Cardiac muscle cell (in vitro differentiated cells and primary cell): Measurements from ENCODE around the gene CPED1. TPM values are rescaled to one million over a fixed set of nuclear protein-coding genes. Genes with fewer than 3 reads are reported as not detected.

Experiments
- DNase-seq, 2 donors: peaks; one replicate each; pipeline versions ENCODE4 v3.0.0 to v3.0.0-alpha.2; 2010 to 2017; ENCODE audit warnings: low read depth in 1 of 2, low spot score in 1 of 2
- H3K27ac ChIP-seq: fragments of 200-600 bp; sonication (generic); 2 replicates; pipeline ENCODE4 v1.5.1; 2016
- H3K27me3 ChIP-seq: fragments of 200-600 bp; sonication (generic); 2 replicates; pipeline ENCODE4 v1.6.0; 2016; ENCODE audit warnings: control low read depth
- H3K36me3 ChIP-seq: fragments of 200-600 bp; sonication (generic); 2 replicates; pipeline ENCODE4 v1.5.1; 2016; ENCODE audit warnings: control low read depth
- H3K4me1 ChIP-seq: fragments of 200-600 bp; sonication (generic); 2 replicates; pipeline ENCODE4 v1.8.1; 2017; ENCODE audit warnings: low read depth, mild to moderate bottlenecking, mixed run types
- H3K4me3 ChIP-seq: fragments of 200-600 bp; sonication (generic); 2 replicates; pipeline ENCODE4 v1.5.1; 2016; ENCODE audit warnings: mild to moderate bottlenecking
- H3K9me3 ChIP-seq: fragments of 200-600 bp; sonication (generic); 2 replicates; pipeline ENCODE4 v1.5.1; 2017; ENCODE audit warnings: low read depth, mild to moderate bottlenecking, control low read depth
- polyA plus RNA-seq: library from polyadenylated mRNA; unstranded; fragments of >200 nt; fragmentation: Nextera tagmentation; extraction: Ambion mirVana; gene quantifications from 2 replicates; pipeline ENCODE4 v1.2.1, GENCODE V29; 2016
- total RNA-seq: library from RNA; depleted of rRNA; stranded (reverse); fragments of >200 nt; gene quantifications from 2 replicates; pipeline ENCODE4 v1.2.3, GENCODE V29; 2016
- TF ChIP-seq, protein P1 (sequence below): IDR thresholded peaks from 2 replicates; pipeline ENCODE4 v1.5.1; 2012; ENCODE audit warnings: low read depth, mild to moderate bottlenecking, low read length

CPED1 gene
- total and polyA plus RNA-seq, 2 experiments from 2014 or later: 0.67 to 3.2 TPM

DNA sequence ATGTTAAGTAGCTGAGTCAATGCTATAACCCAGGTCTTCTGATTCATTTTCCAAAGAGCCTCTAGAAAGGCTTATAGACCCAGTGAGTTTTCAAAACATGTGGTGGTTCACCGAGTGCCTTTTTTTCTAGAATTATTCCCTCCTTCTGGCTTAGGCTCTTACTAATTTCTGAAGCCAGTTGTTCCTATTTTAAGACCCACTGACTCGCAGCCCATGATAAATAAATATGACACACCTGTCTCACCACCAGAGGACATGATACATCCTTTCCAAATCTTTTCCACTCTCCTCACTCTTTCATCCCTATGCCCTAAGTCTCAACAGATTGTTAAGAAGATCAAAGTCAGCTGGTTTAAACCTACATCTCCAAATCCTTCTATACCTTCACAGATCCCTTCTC is 214.3 kb downstream of the CPED1 start:
- no peaks in the 10 kb centered on the region for H3K27me3 ChIP-seq
- TF ChIP-seq, protein P1, sequence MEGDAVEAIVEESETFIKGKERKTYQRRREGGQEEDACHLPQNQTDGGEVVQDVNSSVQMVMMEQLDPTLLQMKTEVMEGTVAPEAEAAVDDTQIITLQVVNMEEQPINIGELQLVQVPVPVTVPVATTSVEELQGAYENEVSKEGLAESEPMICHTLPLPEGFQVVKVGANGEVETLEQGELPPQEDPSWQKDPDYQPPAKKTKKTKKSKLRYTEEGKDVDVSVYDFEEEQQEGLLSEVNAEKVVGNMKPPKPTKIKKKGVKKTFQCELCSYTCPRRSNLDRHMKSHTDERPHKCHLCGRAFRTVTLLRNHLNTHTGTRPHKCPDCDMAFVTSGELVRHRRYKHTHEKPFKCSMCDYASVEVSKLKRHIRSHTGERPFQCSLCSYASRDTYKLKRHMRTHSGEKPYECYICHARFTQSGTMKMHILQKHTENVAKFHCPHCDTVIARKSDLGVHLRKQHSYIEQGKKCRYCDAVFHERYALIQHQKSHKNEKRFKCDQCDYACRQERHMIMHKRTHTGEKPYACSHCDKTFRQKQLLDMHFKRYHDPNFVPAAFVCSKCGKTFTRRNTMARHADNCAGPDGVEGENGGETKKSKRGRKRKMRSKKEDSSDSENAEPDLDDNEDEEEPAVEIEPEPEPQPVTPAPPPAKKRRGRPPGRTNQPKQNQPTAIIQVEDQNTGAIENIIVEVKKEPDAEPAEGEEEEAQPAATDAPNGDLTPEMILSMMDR: no peak
- H3K4me1 ChIP-seq: no peaks in the 10 kb centered on the region
- no peak overlapping the region for H3K4me3 ChIP-seq
- no peaks in the 10 kb centered on the region for H3K9me3 ChIP-seq
- H3K27ac ChIP-seq: no peak overlapping the region
- no peaks in the 10 kb centered on the region for H3K36me3 ChIP-seq
- DNase-seq: no peak

DNA sequence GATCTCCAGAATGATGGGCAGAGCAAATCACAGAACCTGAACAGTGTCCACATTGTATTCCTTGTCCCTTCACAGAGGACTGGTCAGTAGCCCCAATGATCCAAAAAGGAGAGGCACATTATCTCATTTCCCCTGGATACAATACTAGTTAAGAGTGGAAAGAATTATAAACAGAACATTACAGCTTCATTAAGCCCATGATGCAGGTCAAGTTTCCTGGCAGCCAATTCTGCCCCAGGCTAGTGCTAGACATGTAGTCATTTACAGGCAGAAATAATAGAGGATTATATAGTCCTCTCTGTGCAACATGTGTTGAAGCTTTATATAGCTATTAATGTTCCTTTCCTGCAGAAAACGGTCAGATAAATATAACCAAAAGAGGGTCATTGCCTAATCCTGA is 216.0 kb downstream of the CPED1 start:
- TF ChIP-seq, protein P1: no peak
- H3K27ac ChIP-seq: no peak overlapping the region
- no peak overlapping the region for H3K4me3 ChIP-seq
- H3K4me1 ChIP-seq: no peaks in the 10 kb centered on the region
- no peaks in the 10 kb centered on the region for H3K27me3 ChIP-seq
- no peak for DNase-seq
- H3K36me3 ChIP-seq: no peaks in the 10 kb centered on the region
- no peaks in the 10 kb centered on the region for H3K9me3 ChIP-seq

DNA sequence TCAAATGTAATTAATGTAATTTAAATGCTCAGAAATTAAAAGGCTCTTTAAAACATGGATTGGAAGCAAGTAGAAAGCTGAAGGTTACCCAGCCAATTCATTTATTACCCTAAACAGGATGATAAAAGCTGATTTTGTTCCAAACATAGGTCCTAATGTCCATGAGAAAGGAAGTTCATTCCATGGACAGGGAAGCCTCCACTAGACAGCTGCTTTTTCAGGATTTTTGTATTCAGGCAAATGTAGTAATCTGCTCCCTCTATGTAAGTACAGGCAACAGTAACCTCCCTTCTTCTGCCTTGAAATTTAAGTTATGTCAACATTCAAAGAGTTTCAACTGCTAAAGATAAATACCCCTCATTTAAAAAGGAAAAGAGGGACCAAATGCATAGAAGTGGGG is 217.3 kb downstream of the CPED1 start:
- Histone ChIP-seq H3K9me3 (no peaks in the 10 kb centered on the region), H3K4me3 (no peak overlapping the region), H3K4me1 (no peaks in the 10 kb centered on the region), H3K27me3 (no peaks in the 10 kb centered on the region), H3K27ac (no peak overlapping the region), H3K36me3 (no peaks in the 10 kb centered on the region)
- TF ChIP-seq, protein P1: no peak
- DNase-seq: no peak

DNA sequence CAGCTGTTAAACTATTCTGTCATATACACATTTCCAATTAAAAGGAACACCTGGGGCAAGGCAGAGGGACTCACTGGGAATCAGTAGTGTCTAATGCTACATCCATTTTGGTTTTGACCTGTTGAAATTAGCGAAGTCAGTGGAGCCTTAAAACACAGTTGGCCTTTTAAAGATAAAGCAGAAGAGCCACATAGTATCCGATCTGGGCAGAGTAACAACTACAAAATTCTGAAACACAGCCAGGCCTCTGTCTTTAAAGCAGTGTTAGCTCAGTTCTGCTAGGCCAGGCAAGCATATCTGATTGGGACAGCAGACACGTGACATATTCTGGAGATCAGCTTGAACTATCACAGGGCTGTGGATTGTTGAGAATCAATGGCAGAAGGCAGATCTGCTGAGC is 222.7 kb downstream of the CPED1 start:
- H3K4me1 ChIP-seq: no peaks in the 10 kb centered on the region
- TF ChIP-seq, protein P1: no peak
- no peaks in the 10 kb centered on the region for H3K36me3 ChIP-seq
- H3K4me3 ChIP-seq: no peak overlapping the region
- H3K27me3 ChIP-seq: no peaks in the 10 kb centered on the region
- H3K9me3 ChIP-seq: no peaks in the 10 kb centered on the region
- no peak for DNase-seq
- no peak overlapping the region for H3K27ac ChIP-seq

- Histone ChIP-seq H3K27ac (no peak overlapping the region), H3K27me3 (no peaks in the 10 kb centered on the region), H3K4me3 (no peak overlapping the region), H3K4me1 (no peaks in the 10 kb centered on the region), H3K36me3 (no peaks in the 10 kb centered on the region), H3K9me3 (no peaks in the 10 kb centered on the region)
- TF ChIP-seq, protein P1: no peak
- DNase-seq: no peak
Observed at GRCh38 chr7:121212036-121212435, 223.5 kb downstream of the CPED1 start.

GRCh38 chr7:121214657-121215056 is 226.1 kb downstream of the CPED1 start:
- TF ChIP-seq, protein P1: no peak
- Histone ChIP-seq H3K27ac (no peak overlapping the region), H3K9me3 (no peaks in the 10 kb centered on the region), H3K4me3 (no peak overlapping the region), H3K36me3 (no peaks in the 10 kb centered on the region), H3K4me1 (no peaks in the 10 kb centered on the region), H3K27me3 (no peaks in the 10 kb centered on the region)
- DNase-seq: no peak
